ENCODE data around the gene PTPN13.

The PTPN13 gene

GRCh38 chr4:86834901-86835300 is 240.8 kb downstream of the PTPN13 start:
- no peaks in the 10 kb centered on the region for H3K4me1 ChIP-seq (ENCODE audit: low read depth, poor library complexity, severe bottlenecking)
- H3K27ac ChIP-seq = no peak overlapping the region
- no peak overlapping the region for H3K4me3 ChIP-seq (IDR thresholded peaks at IDR 0.05; ENCODE audit: insufficient read depth, low read depth, low read length)
- TF ChIP-seq CTCF (conservative IDR thresholded peaks at IDR 0.05; ENCODE audit: low read depth, low read length) = no peak
- H3K4me2 ChIP-seq = no peak overlapping the region
- H3K36me3 ChIP-seq (ENCODE audit: insufficient read depth) = no peaks in the 10 kb centered on the region
- no peaks in the 10 kb centered on the region for H3K79me2 ChIP-seq (ENCODE audit: insufficient read depth, low read depth)
- no peak overlapping the region for H3K9ac ChIP-seq
- H2AFZ ChIP-seq (ENCODE audit: low read depth) = no peak overlapping the region
- no peaks in the 10 kb centered on the region for H3K27me3 ChIP-seq (ENCODE audit: insufficient read depth, low read depth)
- H4K20me1 ChIP-seq (ENCODE audit: insufficient read depth) = no peaks in the 10 kb centered on the region

- no peaks in the 10 kb centered on the region for H3K27me3 ChIP-seq (ENCODE audit: insufficient read depth, low read depth)
- no peaks in the 10 kb centered on the region for H3K36me3 ChIP-seq (ENCODE audit: insufficient read depth)
- no peak overlapping the region for H3K4me2 ChIP-seq
- no peaks in the 10 kb centered on the region for H3K4me1 ChIP-seq (ENCODE audit: low read depth, poor library complexity, severe bottlenecking)
- H3K27ac ChIP-seq = no peak overlapping the region
- H3K79me2 ChIP-seq (ENCODE audit: insufficient read depth, low read depth) = no peaks in the 10 kb centered on the region
- no peak overlapping the region for H3K9ac ChIP-seq
- no peak overlapping the region for H2AFZ ChIP-seq (ENCODE audit: low read depth)
- no peak for TF ChIP-seq CTCF (conservative IDR thresholded peaks at IDR 0.05; ENCODE audit: low read depth, low read length)
- no peak overlapping the region for H3K4me3 ChIP-seq (IDR thresholded peaks at IDR 0.05; ENCODE audit: insufficient read depth, low read depth, low read length)
- no peaks in the 10 kb centered on the region for H4K20me1 ChIP-seq (ENCODE audit: insufficient read depth)
These were observed 241.6 kb downstream of the PTPN13 start for GRCh38 chr4:86835677-86836076.

- H3K4me2 ChIP-seq = no peak overlapping the region
- no peak overlapping the region for H3K4me3 ChIP-seq (IDR thresholded peaks at IDR 0.05; ENCODE audit: insufficient read depth, low read depth, low read length)
- no peak for TF ChIP-seq CTCF (conservative IDR thresholded peaks at IDR 0.05; ENCODE audit: low read depth, low read length)
- no peak overlapping the region for H2AFZ ChIP-seq (ENCODE audit: low read depth)
- H3K4me1 ChIP-seq (ENCODE audit: low read depth, poor library complexity, severe bottlenecking) = no peaks in the 10 kb centered on the region
- no peaks in the 10 kb centered on the region for H3K27me3 ChIP-seq (ENCODE audit: insufficient read depth, low read depth)
- no peak overlapping the region for H3K9ac ChIP-seq
- H4K20me1 ChIP-seq (ENCODE audit: insufficient read depth) = no peaks in the 10 kb centered on the region
- no peaks in the 10 kb centered on the region for H3K79me2 ChIP-seq (ENCODE audit: insufficient read depth, low read depth)
- no peaks in the 10 kb centered on the region for H3K36me3 ChIP-seq (ENCODE audit: insufficient read depth)
- H3K27ac ChIP-seq = no peak overlapping the region
These were observed 243.8 kb downstream of the PTPN13 start for GRCh38 chr4:86837691-86838503.

- no peak overlapping the region for H3K9ac ChIP-seq
- no peaks in the 10 kb centered on the region for H3K36me3 ChIP-seq (ENCODE audit: insufficient read depth)
- no peaks in the 10 kb centered on the region for H3K4me1 ChIP-seq (ENCODE audit: low read depth, poor library complexity, severe bottlenecking)
- H2AFZ ChIP-seq (ENCODE audit: low read depth) = no peak overlapping the region
- H4K20me1 ChIP-seq (ENCODE audit: insufficient read depth) = no peaks in the 10 kb centered on the region
- H3K4me3 ChIP-seq (IDR thresholded peaks at IDR 0.05; ENCODE audit: insufficient read depth, low read depth, low read length) = no peak overlapping the region
- no peak overlapping the region for H3K4me2 ChIP-seq
- TF ChIP-seq CTCF (conservative IDR thresholded peaks at IDR 0.05; ENCODE audit: low read depth, low read length) = no peak
- H3K79me2 ChIP-seq (ENCODE audit: insufficient read depth, low read depth) = no peaks in the 10 kb centered on the region
- H3K27ac ChIP-seq = no peak overlapping the region
- no peaks in the 10 kb centered on the region for H3K27me3 ChIP-seq (ENCODE audit: insufficient read depth, low read depth)
These were observed 246.7 kb downstream of the PTPN13 start for GRCh38 chr4:86840858-86841257.
